Transverse colon (tissue), 4 donors: ENCODE results near the gene PTGES.

Source experiments
- EP300 ChIP-seq: sonication (generic); formaldehyde crosslinking; IDR thresholded peaks from one replicate; pipeline ENCODE4 v1.6.1; 2017; ENCODE audit warnings: antibody characterized with exemption, low read depth
- POLR2A ChIP-seq: fragments of 450-650 bp; IDR thresholded peaks from one replicate; pipeline ENCODE4 v1.6.1; 2016; ENCODE audit warnings: antibody characterized with exemption, mild to moderate bottlenecking, moderate library complexity
- POLR2AphosphoS5 ChIP-seq, 3 donors: sonication (generic); formaldehyde crosslinking; IDR thresholded peaks; one replicate each; pipeline ENCODE4 v1.6.1; 2016; ENCODE audit warnings: antibody characterized with exemption in 3 of 3
- TF ChIP-seq, protein P1 (sequence below), 5 experiments: fragments of 200-600 bp in 3 of 5; fragments of 450-650 bp in 2 of 5; sonication (generic) in 3 of 5; IDR thresholded peaks; 1 replicate in 2 of 5; 2 replicates in 3 of 5; pipeline ENCODE4 v1.5.1; 2016 to 2017; ENCODE audit warnings: antibody characterized with exemption in 5 of 5, inconsistent platforms in 3 of 5, mild to moderate bottlenecking in 2 of 5, moderate library complexity in 1 of 5

GRCh38 chr9:129756191-129756590 lies 3.3 kb upstream of the PTGES start:
- TF ChIP-seq, protein P1, sequence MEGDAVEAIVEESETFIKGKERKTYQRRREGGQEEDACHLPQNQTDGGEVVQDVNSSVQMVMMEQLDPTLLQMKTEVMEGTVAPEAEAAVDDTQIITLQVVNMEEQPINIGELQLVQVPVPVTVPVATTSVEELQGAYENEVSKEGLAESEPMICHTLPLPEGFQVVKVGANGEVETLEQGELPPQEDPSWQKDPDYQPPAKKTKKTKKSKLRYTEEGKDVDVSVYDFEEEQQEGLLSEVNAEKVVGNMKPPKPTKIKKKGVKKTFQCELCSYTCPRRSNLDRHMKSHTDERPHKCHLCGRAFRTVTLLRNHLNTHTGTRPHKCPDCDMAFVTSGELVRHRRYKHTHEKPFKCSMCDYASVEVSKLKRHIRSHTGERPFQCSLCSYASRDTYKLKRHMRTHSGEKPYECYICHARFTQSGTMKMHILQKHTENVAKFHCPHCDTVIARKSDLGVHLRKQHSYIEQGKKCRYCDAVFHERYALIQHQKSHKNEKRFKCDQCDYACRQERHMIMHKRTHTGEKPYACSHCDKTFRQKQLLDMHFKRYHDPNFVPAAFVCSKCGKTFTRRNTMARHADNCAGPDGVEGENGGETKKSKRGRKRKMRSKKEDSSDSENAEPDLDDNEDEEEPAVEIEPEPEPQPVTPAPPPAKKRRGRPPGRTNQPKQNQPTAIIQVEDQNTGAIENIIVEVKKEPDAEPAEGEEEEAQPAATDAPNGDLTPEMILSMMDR (IDR thresholded peaks at IDR 0.05) = no peak
- no peak for TF ChIP-seq POLR2AphosphoS5 (IDR thresholded peaks at IDR 0.05)
- no peak for TF ChIP-seq EP300
- no peak for TF ChIP-seq POLR2A
